ENCODE data around the gene SIRPA.

The SIRPA gene

GRCh38 chr20:1894951-1895673 is at the start of gene SIRPA:
SIRPA (plus strand) TSS chr20:1895407; CDS start chr20:1895448, 41 bp downstream.
- TF ChIP-seq POLR2AphosphoS5 (IDR thresholded peaks at IDR 0.05; ENCODE audit: borderline replicate concordance, low read depth, low read length): no peak
- TF ChIP-seq EZH2 (IDR thresholded peaks at IDR 0.05): no peak
- TF ChIP-seq FOXP2 (optimal IDR thresholded peaks at IDR 0.05; ENCODE audit: control extremely low read depth, extremely low read length, insufficient read depth): no peak
- Histone ChIP-seq H3K9ac (ENCODE audit: insufficient read length) (peak within 1 kb of the TSS; percentile 91), H3K4me3 (peak within 1 kb of the TSS; percentile 84), H3K9me3 (ENCODE audit: low read depth, low read length) (no peaks in the 10 kb centered on the region), H3K27ac (peak within 1 kb of the TSS; percentile 71), H3K36me3 (ENCODE audit: insufficient read depth, low read length) (no peaks in the 10 kb centered on the region; the same call in 1 of the 2 replicates)
- DNase-seq (ENCODE audit: low read depth, low spot score): no peak

- no peak overlapping the region for H3K27ac ChIP-seq
- no peaks in the 10 kb centered on the region for H3K36me3 ChIP-seq (ENCODE audit: insufficient read depth, low read length)
- no peak for DNase-seq (ENCODE audit: low read depth, low spot score)
- TF ChIP-seq EZH2 (IDR thresholded peaks at IDR 0.05) (no peak), FOXP2 (optimal IDR thresholded peaks at IDR 0.05; ENCODE audit: control extremely low read depth, extremely low read length, insufficient read depth) (no peak), POLR2AphosphoS5 (IDR thresholded peaks at IDR 0.05; ENCODE audit: borderline replicate concordance, low read depth, low read length) (no peak)
- H3K4me3 ChIP-seq: no peak overlapping the region
- H3K9me3 ChIP-seq (ENCODE audit: low read depth, low read length): no peaks in the 10 kb centered on the region
- no peak overlapping the region for H3K9ac ChIP-seq (ENCODE audit: insufficient read length)
Measured at GRCh38 chr20:1845701-1846100, 49.5 kb upstream of the SIRPA start.

GRCh38 chr20:1846341-1846740 is 48.9 kb upstream of the SIRPA start:
- DNase-seq (ENCODE audit: low read depth, low spot score): no peak
- Histone ChIP-seq H3K4me3 (no peak overlapping the region), H3K9me3 (ENCODE audit: low read depth, low read length) (no peaks in the 10 kb centered on the region), H3K27ac (no peak overlapping the region), H3K9ac (ENCODE audit: insufficient read length) (no peak overlapping the region), H3K36me3 (ENCODE audit: insufficient read depth, low read length) (no peaks in the 10 kb centered on the region)
- TF ChIP-seq EZH2 (IDR thresholded peaks at IDR 0.05) (no peak), POLR2AphosphoS5 (IDR thresholded peaks at IDR 0.05; ENCODE audit: borderline replicate concordance, low read depth, low read length) (no peak), FOXP2 (optimal IDR thresholded peaks at IDR 0.05; ENCODE audit: control extremely low read depth, extremely low read length, insufficient read depth) (no peak)

GRCh38 chr20:1846876-1847275 is 48.3 kb upstream of the SIRPA start:
- Histone ChIP-seq H3K36me3 (ENCODE audit: insufficient read depth, low read length) (no peaks in the 10 kb centered on the region), H3K9me3 (ENCODE audit: low read depth, low read length) (no peaks in the 10 kb centered on the region), H3K9ac (ENCODE audit: insufficient read length) (no peak overlapping the region), H3K27ac (no peak overlapping the region), H3K4me3 (no peak overlapping the region)
- no peak for DNase-seq (ENCODE audit: low read depth, low spot score)
- TF ChIP-seq EZH2 (IDR thresholded peaks at IDR 0.05): no peak
- TF ChIP-seq FOXP2 (optimal IDR thresholded peaks at IDR 0.05; ENCODE audit: control extremely low read depth, extremely low read length, insufficient read depth): no peak
- no peak for TF ChIP-seq POLR2AphosphoS5 (IDR thresholded peaks at IDR 0.05; ENCODE audit: borderline replicate concordance, low read depth, low read length)

GRCh38 chr20:1847780-1848179 is 47.4 kb upstream of the SIRPA start:
- Histone ChIP-seq H3K4me3 (no peak overlapping the region), H3K36me3 (ENCODE audit: insufficient read depth, low read length) (no peaks in the 10 kb centered on the region), H3K9me3 (ENCODE audit: low read depth, low read length) (no peaks in the 10 kb centered on the region), H3K27ac (no peak overlapping the region), H3K9ac (ENCODE audit: insufficient read length) (no peak overlapping the region)
- DNase-seq (ENCODE audit: low read depth, low spot score): no peak
- TF ChIP-seq POLR2AphosphoS5 (IDR thresholded peaks at IDR 0.05; ENCODE audit: borderline replicate concordance, low read depth, low read length) (no peak), EZH2 (IDR thresholded peaks at IDR 0.05) (no peak), FOXP2 (optimal IDR thresholded peaks at IDR 0.05; ENCODE audit: control extremely low read depth, extremely low read length, insufficient read depth) (no peak)

- H3K9me3 ChIP-seq (ENCODE audit: low read depth, low read length): no peaks in the 10 kb centered on the region
- TF ChIP-seq FOXP2 (optimal IDR thresholded peaks at IDR 0.05; ENCODE audit: control extremely low read depth, extremely low read length, insufficient read depth): no peak
- no peak for TF ChIP-seq EZH2 (IDR thresholded peaks at IDR 0.05)
- TF ChIP-seq POLR2AphosphoS5 (IDR thresholded peaks at IDR 0.05; ENCODE audit: borderline replicate concordance, low read depth, low read length): no peak
- H3K27ac ChIP-seq: no peak overlapping the region
- H3K9ac ChIP-seq (ENCODE audit: insufficient read length): no peak overlapping the region
- no peaks in the 10 kb centered on the region for H3K36me3 ChIP-seq (ENCODE audit: insufficient read depth, low read length)
- H3K4me3 ChIP-seq: no peak overlapping the region
- DNase-seq (ENCODE audit: low read depth, low spot score): no peak
Measured at GRCh38 chr20:1848373-1848772, 46.8 kb upstream of the SIRPA start.

- no peaks in the 10 kb centered on the region for H3K9me3 ChIP-seq (ENCODE audit: low read depth, low read length)
- peak overlapping the region; percentile 92 for H3K27ac ChIP-seq
- TF ChIP-seq POLR2AphosphoS5 (IDR thresholded peaks at IDR 0.05; ENCODE audit: borderline replicate concordance, low read depth, low read length) (no peak), EZH2 (IDR thresholded peaks at IDR 0.05) (no peak), FOXP2 (optimal IDR thresholded peaks at IDR 0.05; ENCODE audit: control extremely low read depth, extremely low read length, insufficient read depth) (no peak)
- H3K4me3 ChIP-seq: peak overlapping the region; percentile 55
- no peaks in the 10 kb centered on the region for H3K36me3 ChIP-seq (ENCODE audit: insufficient read depth, low read length)
- no peak overlapping the region for H3K9ac ChIP-seq (ENCODE audit: insufficient read length)
- no peak for DNase-seq (ENCODE audit: low read depth, low spot score)
Measured at GRCh38 chr20:1851396-1851795, 43.8 kb upstream of the SIRPA start.

- no peak for DNase-seq (ENCODE audit: low read depth, low spot score)
- Histone ChIP-seq H3K36me3 (ENCODE audit: insufficient read depth, low read length) (no peaks in the 10 kb centered on the region), H3K9me3 (ENCODE audit: low read depth, low read length) (no peaks in the 10 kb centered on the region), H3K9ac (ENCODE audit: insufficient read length) (no peak overlapping the region), H3K4me3 (no peak overlapping the region), H3K27ac (no peak overlapping the region)
- no peak for TF ChIP-seq POLR2AphosphoS5 (IDR thresholded peaks at IDR 0.05; ENCODE audit: borderline replicate concordance, low read depth, low read length)
Measured at GRCh38 chr20:1853473-1853872, 41.7 kb upstream of the SIRPA start.

- H3K9me3 ChIP-seq (ENCODE audit: low read depth, low read length): no peaks in the 10 kb centered on the region
- H3K4me3 ChIP-seq: no peak overlapping the region
- no peak overlapping the region for H3K27ac ChIP-seq
- TF ChIP-seq FOXP2 (optimal IDR thresholded peaks at IDR 0.05; ENCODE audit: control extremely low read depth, extremely low read length, insufficient read depth) (no peak), EZH2 (IDR thresholded peaks at IDR 0.05) (no peak), POLR2AphosphoS5 (IDR thresholded peaks at IDR 0.05; ENCODE audit: borderline replicate concordance, low read depth, low read length) (no peak)
- DNase-seq (ENCODE audit: low read depth, low spot score): no peak
- no peak overlapping the region for H3K9ac ChIP-seq (ENCODE audit: insufficient read length)
- H3K36me3 ChIP-seq (ENCODE audit: insufficient read depth, low read length): no peaks in the 10 kb centered on the region
Measured at GRCh38 chr20:1854246-1854645, 41.0 kb upstream of the SIRPA start.
